ENCODE measurements around the gene TMPRSS13.
"Not testable (repeated sequence)": the region's sequence is repeated elsewhere in the genome, so short reads cannot be mapped to it uniquely, and the experiment has no call there.

The TMPRSS13 gene

DNA sequence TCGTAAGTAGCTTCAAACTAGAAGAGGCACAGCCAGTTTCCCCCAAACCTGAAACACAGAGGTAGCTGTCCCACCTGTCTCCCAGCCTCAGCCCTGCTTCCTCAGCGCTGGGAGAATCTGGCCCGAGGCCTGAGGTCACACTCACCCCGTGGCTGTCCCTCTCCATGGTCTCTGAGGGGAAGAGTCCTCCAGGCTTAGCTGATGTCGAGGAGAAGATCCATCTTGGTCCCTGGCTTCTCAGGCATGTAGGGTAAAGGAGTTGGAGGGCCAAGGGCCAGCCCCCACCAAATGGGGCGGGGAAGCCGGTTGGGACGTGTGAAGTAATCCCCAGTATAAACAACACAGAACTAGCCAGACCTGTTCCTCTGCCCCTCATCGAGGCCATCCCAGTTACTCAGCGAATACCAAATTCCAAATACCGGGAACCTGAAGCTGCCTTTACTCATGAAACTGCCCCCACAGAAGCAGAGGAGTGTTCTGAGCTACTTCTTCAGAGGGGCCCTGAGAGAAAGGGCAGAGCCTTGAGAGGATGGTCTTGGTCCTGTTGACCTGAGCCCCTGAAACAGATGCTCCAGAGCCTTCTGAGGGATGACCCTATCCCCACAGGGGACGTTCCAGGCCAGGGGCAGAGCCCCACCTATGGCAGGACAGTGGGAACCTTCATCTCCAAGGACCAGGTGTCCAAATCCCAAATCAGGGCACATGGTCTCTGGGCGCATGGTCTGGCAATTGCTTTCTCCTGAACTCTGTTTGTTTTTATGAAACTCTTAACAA lies at the start of gene TMPRSS13:
TMPRSS13 (minus strand) TSS at position 261 of the 774 bp plus-strand sequence; CDS start at position 166, 95 bp downstream.
- DNase-seq (ENCODE audit: low read depth), result no peak

DNA sequence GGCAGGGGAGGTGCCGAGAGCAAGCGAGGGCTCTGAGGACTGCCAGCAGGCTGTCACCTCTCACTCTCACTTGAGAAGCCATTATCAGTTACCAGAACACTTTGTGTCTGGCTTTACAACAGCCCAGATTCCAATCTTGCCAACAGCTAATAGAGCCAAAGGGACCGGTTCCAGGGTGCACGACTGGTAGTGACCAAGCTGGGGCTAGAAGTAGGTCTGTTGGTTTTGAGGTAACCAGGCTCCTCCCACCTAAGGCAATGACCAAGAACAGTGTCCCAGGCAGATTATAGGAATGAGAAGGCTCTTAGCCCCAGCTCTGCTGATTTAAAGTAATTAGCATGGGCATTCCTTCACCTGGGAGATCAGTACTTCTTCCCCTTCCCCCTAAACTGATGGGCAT lies 49.8 kb upstream of the TMPRSS13 start:
- DNase-seq (ENCODE audit: low read depth), result no peak

DNA sequence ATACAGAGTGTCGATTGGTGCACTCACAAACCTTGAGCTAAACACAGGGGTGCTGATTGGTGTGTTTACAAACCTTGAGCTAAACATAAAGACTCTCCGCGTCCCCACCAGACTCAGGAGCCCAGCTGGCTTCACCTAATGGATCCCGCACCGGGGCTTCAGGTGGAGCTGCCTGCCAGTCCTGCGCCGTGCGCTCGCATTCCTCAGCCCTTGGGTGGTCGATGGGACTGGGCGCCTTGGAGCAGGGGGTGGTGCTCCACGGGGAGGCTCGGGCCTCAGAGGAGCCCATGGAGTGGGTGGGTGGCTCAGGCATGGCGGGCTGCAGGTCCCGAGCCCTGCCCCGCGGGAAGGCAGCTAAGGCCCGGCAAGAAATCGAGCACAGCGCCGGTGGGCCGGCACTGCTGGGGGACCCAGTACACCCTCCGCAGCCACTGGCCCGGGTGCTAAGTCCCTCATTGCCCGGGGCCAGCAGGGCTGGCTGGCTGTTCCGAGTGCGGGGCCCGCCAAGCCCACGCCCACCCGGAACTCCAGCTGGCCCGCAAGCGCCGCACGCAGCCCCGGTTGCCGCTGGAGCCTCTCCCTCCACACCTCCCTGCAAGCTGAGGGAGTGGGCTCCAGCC lies 49.2 kb upstream of the TMPRSS13 start:
- DNase-seq (ENCODE audit: low read depth), result not testable (repeated sequence)

DNA sequence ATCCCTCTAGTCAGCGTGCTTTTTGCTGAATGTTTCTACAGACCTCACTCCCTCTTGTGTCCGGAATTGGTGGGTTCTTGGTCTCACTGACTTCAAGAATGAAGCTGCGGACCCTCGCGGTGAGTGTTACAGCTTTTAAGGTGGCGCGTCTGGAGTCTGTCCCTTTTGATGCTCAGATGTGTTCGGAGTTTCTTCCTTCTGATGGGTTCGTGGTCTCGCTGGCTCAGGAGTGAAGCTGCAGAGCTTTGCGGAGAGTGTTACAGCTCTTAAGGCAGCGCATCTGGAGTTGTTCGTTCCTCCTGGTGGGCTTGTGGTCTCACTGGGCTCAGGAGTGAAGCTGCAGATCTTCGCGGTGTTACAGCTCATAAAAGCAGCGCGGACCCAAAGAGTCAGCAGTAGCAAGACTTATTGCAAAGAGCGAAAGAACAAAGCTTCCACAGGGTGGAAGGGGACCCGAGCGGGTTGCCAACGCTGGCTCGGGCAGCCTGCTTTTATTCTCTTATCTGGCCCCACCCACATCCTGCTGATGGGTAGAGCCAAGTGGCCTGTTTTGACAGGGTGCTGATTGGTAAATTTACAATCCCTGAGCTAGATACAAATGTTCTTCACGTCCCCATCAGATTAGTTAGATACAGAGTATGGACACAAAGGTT lies 48.5 kb upstream of the TMPRSS13 start:
- not testable (repeated sequence) for DNase-seq (ENCODE audit: low read depth)

DNA sequence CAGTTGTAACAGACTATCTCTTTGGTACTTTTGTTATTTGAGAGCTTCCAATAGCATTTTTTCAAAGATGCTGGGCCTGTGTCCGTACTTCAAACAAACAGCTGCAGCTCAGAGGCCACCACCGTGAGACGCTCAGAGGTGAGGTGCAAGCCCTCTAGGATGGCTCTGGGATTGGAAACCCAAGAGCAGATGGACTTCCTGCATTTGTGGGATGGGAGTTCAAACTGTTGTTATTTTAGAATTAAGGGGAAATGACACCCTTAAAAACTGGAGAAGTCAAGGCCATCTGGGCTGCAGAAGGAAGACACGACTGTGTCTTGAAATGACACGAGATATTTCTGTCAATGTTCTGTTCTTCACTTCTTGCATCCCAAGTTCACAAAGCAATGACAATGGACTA lies 47.8 kb upstream of the TMPRSS13 start:
- no peak for DNase-seq (ENCODE audit: low read depth)

GRCh38 chr11:117976445-117976844 lies 47.2 kb upstream of the TMPRSS13 start:
- no peak for DNase-seq (ENCODE audit: low read depth)

DNA sequence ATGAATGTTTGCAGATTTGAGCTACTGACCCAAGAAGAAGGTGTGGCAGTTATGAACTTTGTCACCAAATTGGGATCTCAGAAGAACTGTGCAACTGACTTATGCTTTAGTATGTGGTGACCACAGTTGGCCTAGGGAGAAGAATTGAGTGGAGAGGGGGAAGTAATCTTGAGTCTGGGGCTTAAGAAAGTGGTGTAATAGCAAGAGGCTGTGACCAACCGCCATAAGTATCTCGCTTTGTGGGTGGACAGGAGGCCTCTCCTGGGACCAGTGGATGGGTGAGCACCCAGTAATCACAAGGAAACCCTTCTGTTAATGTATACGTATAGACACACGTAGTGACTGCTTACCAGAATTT lies 44.3 kb upstream of the TMPRSS13 start:
- no peak for DNase-seq (ENCODE audit: low read depth)

- no peak for DNase-seq (ENCODE audit: low read depth)
These were observed 43.7 kb upstream of the TMPRSS13 start for GRCh38 chr11:117972629-117973502.

GRCh38 chr11:117972044-117972443 lies 42.8 kb upstream of the TMPRSS13 start:
- no peak for DNase-seq (ENCODE audit: low read depth)

DNA sequence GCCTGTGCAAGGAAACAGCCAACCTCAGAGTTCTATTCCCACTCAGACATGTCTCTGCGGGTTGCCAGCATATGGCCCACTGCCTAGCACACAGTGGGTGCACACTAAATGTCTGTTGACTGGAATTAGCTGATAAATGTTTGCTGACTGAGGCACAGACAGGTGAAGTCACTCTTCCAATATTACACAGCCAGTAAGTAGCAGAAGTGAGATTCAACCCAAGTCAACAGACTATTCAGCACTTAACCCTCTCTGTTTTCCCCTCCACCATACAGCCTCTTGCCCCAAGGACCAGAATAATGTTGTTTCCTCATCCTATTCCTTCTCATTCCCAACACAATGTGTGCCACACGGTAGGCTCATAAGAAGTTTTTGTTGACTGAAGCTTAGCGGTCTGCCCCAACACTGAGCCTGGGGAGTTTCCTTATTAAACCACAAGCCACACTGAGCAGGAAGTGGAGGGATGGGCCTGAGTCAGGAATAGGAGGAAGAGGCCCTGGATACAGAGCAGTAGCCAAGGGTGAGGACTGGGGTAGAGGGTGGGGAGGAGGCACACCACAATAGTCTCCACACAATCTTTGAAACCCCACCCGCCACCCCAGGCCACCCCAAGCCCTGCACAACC lies 41.3 kb upstream of the TMPRSS13 start:
- no peak for DNase-seq (ENCODE audit: low read depth)

- DNase-seq (ENCODE audit: low read depth), result no peak
These were observed 40.2 kb upstream of the TMPRSS13 start for GRCh38 chr11:117969160-117969991.

- no peak for DNase-seq (ENCODE audit: low read depth)
These were observed 37.7 kb upstream of the TMPRSS13 start for GRCh38 chr11:117966908-117967307.

DNA sequence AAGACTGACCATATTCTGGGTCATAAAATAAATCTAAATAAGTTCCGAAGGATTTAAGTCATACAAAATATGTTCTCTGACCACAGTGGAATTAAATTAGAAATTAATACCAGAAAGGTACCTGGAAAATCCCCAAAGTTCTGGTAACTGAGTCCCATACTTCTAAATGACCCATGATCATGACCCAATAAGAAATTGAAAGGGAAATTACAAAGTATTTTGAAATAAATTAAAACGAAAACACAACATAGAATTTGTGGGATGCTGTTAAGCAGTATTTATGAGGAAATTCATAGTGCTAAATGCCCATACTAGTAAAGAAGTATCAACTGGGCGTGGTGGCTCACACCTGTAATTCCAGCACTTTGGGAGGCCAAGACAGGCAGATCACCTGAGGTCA lies 33.6 kb upstream of the TMPRSS13 start:
- no peak for DNase-seq (ENCODE audit: low read depth)

DNA sequence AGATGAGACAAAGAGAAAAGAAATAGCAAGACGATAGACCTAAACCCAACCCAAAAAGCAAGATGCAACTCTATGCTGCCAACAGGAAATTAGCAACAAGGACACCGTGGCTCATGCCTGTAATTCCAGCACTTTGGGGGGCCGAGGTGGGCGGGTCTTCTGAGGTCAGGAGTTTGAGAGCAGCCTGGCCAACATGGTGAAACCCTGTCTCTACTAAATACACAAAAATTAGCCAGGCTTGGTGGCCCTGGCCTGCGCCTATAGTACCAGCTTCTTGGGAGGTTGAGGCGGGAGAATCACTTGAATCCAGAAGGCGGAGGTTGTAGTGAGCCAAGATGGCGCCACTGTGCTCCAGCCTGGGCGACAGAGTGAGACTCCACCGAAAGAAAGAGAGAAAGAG lies 32.7 kb upstream of the TMPRSS13 start:
- no peak for DNase-seq (ENCODE audit: low read depth)

GRCh38 chr11:117960406-117960805 lies 31.2 kb upstream of the TMPRSS13 start:
- no peak for DNase-seq (ENCODE audit: low read depth)

DNA sequence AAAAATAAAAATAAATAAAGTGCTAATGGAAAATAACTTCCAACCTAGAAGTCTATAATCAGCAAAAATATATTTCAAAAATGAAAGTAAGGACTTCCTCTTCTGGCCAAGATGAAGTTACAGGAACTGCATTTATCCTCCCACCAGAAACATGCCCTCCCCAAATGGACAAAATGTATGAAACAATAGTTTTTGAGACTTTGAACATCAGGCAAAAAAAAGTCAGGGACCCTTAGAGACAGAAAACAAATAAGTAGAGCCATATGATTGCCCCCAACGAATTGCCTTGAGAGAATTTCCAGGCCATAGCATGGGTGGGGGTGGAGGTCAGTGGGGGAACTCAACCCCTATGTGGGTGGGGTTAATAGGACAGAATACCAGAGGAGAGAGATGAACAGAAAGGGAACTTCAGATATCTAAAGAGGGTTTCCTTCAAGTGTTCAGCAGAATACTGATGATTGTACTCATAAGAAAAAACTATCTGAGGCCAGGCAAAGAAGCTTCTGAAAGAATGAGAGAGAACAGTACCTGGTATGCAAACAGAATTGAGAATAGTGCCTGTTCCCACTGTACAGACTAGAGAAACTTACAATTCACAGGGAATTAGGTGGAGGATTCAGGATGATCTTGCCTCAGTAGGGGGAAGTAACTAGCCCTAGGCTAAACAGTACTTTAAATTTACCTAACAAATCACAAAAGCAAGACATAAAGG lies 30.4 kb upstream of the TMPRSS13 start:
- no peak for DNase-seq (ENCODE audit: low read depth)

DNA sequence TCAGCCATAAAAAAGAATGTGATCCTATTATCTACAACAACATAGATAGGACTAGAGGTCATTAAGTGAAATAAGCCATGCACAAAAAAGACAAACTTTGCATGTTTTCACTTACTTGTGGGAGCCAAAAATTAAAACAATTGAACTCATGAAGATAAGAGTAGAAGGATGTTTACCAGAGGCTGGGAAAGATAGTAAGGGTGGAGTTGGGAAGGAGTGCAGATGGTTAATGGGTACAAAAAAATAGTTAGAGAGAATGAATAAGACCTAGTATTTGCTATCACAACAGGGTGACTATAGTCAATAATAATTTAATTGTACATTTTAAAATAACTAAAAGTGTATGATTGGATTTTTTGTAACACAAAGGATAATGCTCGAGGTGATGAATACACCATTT lies 29.7 kb upstream of the TMPRSS13 start:
- no peak for DNase-seq (ENCODE audit: low read depth)

GRCh38 chr11:117953024-117953671 lies 23.9 kb upstream of the TMPRSS13 start:
- no peak for DNase-seq (ENCODE audit: low read depth)

All from EH (cell line).